H7 (cell line): ENCODE data around the gene ATP5IF1. TPM values are rescaled to one million over a fixed set of nuclear protein-coding genes. Genes with fewer than 3 reads are reported as not detected.

ENCODE experiments used
- DNase-seq: peaks from one replicate; pipeline ENCODE4 v3.0.0; 2012
- H3K27me3 ChIP-seq: 2 replicates; pipeline ENCODE4 v1.6.0; 2011; ENCODE audit warnings: mild to moderate bottlenecking, low read length; ENCODE audit not compliant: control insufficient read depth, insufficient read depth
- H3K36me3 ChIP-seq: replicated peaks from 2 replicates; pipeline ENCODE4 v1.5.1; 2011; ENCODE audit warnings: low read length; ENCODE audit not compliant: control insufficient read depth, insufficient read depth
- H3K4me3 ChIP-seq: 2 replicates; pipeline ENCODE4 v1.5.1; 2011; ENCODE audit warnings: low read depth, mild to moderate bottlenecking, control low read depth, low read length, moderate library complexity; ENCODE audit not compliant: insufficient read depth
- total RNA-seq: library from RNA; depleted of rRNA; stranded (reverse); fragments of >200 nt; shearing (Covaris generic); gene quantifications from 2 replicates; pipeline ENCODE4 v1.2.3, GENCODE V29; 2014; rRNA removed

Gene ATP5IF1
- total RNA-seq, 1 experiment from 2014 or later = 211 TPM

DNA sequence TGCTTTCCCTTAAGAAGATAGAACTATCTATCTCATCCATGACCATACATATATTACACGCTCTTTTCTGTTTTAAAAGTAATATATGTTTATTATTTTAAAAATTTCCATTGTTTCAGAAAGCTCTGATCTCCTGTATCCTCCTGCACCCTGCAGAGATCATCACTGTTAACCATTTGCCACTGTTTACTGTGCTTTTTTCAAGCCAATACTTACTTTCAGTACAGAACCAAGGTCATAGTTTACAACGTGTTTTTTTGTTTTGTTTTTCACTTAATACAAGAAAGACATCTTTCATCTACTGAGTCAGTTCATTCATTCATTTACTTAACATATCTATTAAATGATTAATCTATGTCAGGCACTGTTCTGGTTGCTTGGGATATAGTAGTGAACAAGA lies 33.6 kb downstream of the ATP5IF1 start:
- Histone ChIP-seq H3K4me3 (no peak overlapping the region), H3K27me3 (no peaks in the 10 kb centered on the region), H3K36me3 (peaks cover 29% of the 10 kb centered on the region)
- DNase-seq = no peak

DNA sequence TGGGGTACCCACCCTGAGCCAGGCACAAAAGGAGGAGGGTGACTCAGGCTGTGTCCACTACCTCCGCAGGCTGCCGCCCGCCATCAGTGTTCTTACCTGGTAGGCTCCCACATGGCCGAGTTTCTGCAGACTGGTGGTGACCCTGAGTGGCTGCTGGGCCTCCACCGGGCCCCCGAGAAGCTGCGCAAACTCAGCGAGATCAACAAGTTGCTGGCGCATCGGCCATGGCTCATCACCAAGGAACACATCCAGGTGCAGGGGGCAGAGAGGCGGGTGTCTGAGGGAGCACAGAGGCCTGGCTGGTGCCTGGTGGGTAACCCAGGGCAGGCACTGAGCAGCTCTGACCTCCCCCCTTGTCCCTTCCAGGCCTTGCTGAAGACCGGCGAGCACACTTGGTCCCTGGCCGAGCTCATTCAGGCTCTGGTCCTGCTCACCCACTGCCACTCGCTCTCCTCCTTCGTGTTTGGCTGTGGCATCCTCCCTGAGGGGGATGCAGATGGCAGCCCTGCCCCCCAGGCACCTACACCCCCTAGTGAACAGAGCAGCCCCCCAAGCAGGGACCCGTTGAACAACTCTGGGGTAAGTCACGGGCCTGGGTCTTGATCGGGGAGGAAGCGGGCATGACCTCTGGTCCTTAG lies 36.4 kb downstream of the ATP5IF1 start:
- no peak for DNase-seq
- H3K36me3 ChIP-seq = peaks cover 41% of the 10 kb centered on the region
- H3K27me3 ChIP-seq = no peaks in the 10 kb centered on the region

DNA sequence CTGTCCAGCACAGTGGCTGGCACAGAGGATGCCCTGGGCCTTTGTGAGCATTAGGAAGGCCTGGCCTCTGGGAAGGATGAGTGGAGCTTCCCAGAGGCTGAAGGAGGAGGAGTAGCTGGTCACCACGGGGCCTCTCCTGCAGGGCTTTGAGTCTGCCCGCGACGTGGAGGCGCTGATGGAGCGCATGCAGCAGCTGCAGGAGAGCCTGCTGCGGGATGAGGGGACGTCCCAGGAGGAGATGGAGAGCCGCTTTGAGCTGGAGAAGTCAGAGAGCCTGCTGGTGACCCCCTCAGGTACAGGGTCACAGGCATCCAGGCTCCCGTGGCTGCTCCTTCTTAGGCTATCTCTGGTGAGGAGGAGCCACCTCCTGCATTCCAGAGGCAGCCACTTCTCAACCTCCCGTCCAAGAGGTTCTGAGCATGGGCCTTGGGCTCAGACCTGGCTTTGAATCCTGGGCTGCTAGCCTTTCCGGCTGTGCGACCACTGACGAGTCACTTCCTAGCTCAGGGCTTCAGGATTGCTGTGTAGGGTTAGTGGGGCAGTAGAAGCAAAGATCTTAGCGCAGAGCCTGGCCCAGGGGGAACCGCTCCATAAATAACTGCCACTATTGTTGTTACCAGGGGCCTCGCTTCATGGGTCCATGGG lies 37.4 kb downstream of the ATP5IF1 start:
- Histone ChIP-seq H3K36me3 (peaks cover 47% of the 10 kb centered on the region), H3K27me3 (no peaks in the 10 kb centered on the region), H3K4me3 (no peak overlapping the region)
- no peak for DNase-seq

More for the DNA sequence above, 36.4 kb downstream of the ATP5IF1 start:
- no peak overlapping the region for H3K4me3 ChIP-seq

DNA sequence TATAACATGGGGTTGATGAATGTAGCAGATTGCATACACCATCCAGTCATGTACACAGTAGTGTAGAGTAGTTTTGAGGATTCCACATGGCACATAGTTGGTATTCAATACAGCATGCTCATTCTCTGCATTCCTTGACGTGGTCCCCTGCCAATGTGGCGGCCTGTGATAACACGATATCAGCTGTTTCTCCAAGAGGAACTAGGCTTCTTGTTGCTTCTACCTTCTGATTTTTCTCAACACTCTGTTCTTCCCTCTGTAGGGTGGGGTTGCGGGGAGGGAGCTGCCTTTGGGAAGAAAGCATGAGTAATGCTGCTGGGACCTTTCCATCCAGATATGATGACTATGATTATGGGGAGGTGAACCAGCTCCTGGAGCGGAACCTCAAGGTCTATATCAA lies 42.8 kb downstream of the ATP5IF1 start:
- Histone ChIP-seq H3K36me3 (peaks cover 54% of the 10 kb centered on the region), H3K4me3 (no peak overlapping the region), H3K27me3 (no peaks in the 10 kb centered on the region)
- no peak for DNase-seq

DNA sequence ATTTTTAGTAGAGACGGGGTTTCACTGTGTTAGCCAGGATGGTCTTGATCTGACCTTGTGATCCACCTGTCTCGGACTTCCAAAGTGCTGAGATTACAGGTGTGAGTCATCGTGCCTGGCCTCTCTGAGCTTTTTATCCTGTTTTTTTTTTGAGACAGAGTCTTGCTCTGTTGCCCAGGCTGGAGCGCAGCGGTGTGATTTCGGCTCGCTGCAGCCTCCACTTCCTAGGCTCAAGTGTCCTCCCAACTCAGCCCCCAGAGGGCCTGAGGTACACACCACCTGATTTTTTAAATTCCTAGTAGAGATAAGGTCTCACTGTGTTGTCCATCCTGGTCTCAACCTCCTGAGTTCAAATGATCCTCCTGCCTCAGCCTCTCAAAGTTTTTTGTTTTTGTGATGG lies 43.8 kb downstream of the ATP5IF1 start:
- no peak for DNase-seq
- Histone ChIP-seq H3K4me3 (no peak overlapping the region), H3K27me3 (no peaks in the 10 kb centered on the region), H3K36me3 (peaks cover 45% of the 10 kb centered on the region)

DNA sequence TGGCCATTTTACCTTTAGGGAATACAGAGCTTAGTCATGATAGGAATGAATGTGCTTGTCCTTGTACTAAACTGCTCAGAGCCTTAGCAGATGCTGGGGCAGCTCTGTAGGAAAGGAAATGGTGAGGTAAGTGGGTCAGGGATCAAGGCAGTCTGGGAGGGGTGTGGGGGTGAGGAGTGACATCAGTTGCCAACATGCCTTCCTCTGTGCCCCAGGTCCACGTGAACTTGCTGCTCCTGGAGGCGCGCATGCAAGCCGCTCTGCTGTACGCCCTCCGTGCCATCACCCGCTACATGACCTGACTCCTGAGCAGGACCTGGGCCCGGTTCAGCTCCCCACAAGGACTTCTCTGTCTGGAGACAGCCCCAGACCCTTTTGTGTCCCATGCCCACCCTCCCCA lies 44.6 kb downstream of the ATP5IF1 start:
- Histone ChIP-seq H3K4me3 (no peak overlapping the region), H3K27me3 (no peaks in the 10 kb centered on the region), H3K36me3 (peaks cover 40% of the 10 kb centered on the region)
- no peak for DNase-seq

DNA sequence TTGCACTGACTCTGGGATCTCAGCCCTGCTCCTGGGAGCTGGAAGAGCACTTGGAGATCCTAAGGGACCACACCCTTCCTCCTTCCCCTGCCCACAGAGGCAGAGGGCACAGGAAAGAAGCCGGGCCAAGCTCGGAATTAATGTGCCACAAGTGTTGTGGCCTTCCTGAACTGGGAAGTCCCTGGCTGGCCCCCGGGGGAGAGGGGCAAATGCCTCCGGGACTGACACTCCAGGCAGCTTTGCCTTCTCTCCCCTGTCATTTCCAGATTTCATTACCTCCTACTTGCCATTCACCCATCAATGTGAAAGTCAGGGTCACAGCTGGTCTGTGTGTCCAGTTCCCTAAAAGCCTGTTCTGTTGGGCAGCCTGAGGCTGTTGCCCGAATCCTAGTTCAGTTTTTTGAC lies 45.1 kb downstream of the ATP5IF1 start:
- no peak overlapping the region for H3K4me3 ChIP-seq
- H3K36me3 ChIP-seq = peaks cover 40% of the 10 kb centered on the region
- no peak for DNase-seq
- H3K27me3 ChIP-seq = no peaks in the 10 kb centered on the region

DNA sequence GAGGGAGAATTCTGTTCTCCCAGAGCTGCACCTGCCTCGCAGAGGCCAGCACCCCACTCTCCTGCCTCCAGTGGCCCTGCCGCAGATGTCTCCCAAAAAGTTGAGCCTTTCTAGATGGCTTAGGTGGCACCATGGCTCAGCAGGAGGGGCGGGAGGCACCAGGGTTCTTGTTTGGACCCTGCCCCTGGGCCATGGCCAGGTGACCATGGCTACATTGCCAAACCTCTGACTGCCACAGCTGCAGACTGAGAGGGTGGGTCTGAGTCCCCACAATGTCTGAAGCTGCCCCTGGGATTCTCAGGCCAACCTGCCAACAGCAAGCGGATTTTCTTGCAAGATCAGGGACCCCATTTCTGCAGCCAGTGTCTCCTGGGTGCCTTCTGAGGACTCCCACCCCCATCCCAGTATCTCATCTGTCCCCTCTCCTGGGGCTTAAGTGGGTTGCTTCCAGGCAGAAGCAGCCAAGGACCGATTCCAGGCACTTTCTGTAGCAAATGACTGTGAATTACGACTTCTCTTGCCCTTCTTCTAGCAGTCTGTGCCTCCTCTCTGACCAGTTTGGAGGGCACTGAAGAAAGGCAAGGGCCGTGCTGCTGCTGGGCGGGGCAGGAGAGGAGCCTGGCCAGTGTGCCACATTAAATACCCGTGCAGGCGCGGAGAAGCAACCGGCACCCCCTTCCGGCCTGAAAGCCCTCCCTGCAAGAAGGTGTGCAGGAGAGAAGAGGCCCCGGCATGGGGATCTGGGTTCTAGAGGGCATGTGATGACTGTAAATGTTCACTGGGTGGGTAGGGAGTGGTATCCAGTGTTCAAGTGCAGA lies 45.9 kb downstream of the ATP5IF1 start:
- Histone ChIP-seq H3K36me3 (peaks cover 38% of the 10 kb centered on the region), H3K4me3 (no peak overlapping the region), H3K27me3 (no peaks in the 10 kb centered on the region)
- no peak for DNase-seq

DNA sequence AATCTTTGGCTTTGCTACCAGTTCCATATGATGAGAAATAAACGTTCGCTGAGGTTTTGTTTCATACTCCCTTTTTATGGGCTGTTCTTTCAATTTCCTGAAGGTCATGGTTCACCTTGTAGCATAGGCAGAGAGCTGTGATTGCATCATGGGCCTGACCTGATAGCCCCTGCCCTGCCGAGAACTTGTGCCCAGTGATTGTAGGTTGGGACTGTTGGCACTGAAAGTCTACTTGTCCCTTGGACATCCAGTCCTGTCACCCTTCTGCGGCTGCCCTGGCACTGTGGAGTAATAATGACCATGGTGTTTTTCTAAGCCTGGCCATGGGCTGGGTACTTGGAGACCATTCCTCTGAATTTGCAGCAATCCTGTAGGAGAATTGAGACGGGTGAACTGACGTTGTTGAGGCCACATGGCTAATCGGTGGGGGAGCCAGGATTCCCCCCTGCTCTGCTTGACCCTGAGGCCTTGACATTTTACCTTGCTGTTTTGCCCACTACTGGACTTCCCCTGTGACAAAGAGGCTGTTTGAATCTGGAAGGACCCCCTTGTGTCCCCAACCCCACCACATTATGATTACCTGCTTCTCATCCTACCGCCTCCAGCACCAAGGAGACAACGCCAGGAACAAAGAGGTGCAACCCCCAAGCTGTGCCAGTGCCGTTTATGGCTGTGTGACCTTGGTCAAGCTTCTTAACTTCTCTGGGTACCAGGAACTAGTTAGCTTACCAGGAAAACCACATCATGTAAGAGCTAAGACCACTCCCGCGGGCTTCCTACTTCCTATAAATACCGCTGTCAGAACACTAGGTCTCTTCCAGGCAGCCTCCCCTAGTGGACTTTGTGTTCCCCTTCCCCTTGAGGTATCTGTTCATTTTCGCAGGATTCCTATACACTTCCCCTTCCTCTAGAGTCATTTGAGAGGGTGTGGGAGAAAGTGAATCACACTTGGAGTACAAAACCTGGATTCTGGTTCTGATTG lies 46.8 kb downstream of the ATP5IF1 start:
- peaks cover 32% of the 10 kb centered on the region for H3K36me3 ChIP-seq
- no peak overlapping the region for H3K4me3 ChIP-seq
- no peak for DNase-seq
- H3K27me3 ChIP-seq = no peaks in the 10 kb centered on the region

DNA sequence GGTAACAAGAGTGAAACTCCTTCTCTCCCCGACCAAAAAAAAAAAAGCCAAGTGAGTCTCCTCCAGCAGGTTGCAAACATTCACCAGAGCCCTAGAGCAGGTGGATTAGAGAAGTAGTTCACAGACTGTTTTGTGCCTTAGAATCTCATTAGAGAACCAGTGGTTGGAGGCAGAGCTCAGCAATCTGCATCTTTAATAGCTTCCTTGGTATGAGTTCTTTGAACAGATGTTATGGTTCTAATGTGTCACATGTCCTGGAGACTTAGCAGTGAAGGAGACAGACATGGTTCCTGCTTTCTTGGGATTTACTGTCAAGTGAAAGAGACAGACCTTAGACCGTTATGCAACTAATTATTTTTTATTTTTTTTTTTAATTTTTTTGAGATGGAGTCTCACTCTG lies 50.2 kb downstream of the ATP5IF1 start:
- H3K4me3 ChIP-seq = no peak overlapping the region
- H3K27me3 ChIP-seq = no peaks in the 10 kb centered on the region
- H3K36me3 ChIP-seq = peaks cover 9% of the 10 kb centered on the region
- DNase-seq = no peak

Other genes with a start within 250 kb of the ATP5IF1 start
- 26.6 and 38.3 TPM in 2 replicates for gene EYA3, start 147.5 kb upstream of the ATP5IF1 start, total RNA-seq
- 0.55 and 0.81 TPM in 2 replicates for gene PTAFR, start 59.4 kb upstream of the ATP5IF1 start, total RNA-seq
- gene DNAJC8, start 3.1 kb upstream of the ATP5IF1 start, total RNA-seq = 115 and 117 TPM in 2 replicates
- gene SESN2, start 23.4 kb downstream of the ATP5IF1 start, total RNA-seq = 34.9 and 36.0 TPM in 2 replicates
- gene MED18, start 92.9 kb downstream of the ATP5IF1 start, total RNA-seq = 25.0 and 32.4 TPM in 2 replicates
- gene PHACTR4, start 133.6 kb downstream of the ATP5IF1 start, total RNA-seq = 16.9 and 23.0 TPM in 2 replicates